Urinary bladder (tissue), 4 donors: ENCODE data around the gene TUBAL3. TPM values are rescaled to one million over a fixed set of nuclear protein-coding genes. Genes with fewer than 3 reads are reported as not detected.
"Not testable (repeated sequence)": the region's sequence is repeated elsewhere in the genome, so short reads cannot be mapped to it uniquely, and the experiment has no call there.

Source experiments
- DNase-seq: peaks from one replicate; pipeline ENCODE4 v3.0.0-alpha.2; 2015; ENCODE audit errors: extremely low spot score
- H3K27ac ChIP-seq: one replicate; pipeline ENCODE4 v1.5.1; 2013; ENCODE audit warnings: low read depth, mild to moderate bottlenecking, moderate library complexity
- H3K36me3 ChIP-seq: one replicate; pipeline ENCODE4 v1.6.1; 2013; ENCODE audit warnings: mild to moderate bottlenecking, moderate library complexity; ENCODE audit not compliant: insufficient read depth
- H3K4me1 ChIP-seq: one replicate; pipeline ENCODE4 v1.6.1; 2013; ENCODE audit warnings: mild to moderate bottlenecking, moderate library complexity; ENCODE audit not compliant: insufficient read depth
- H3K4me3 ChIP-seq: one replicate; pipeline ENCODE4 v1.5.1; 2013; ENCODE audit warnings: low read depth, low read length
- WGBS: extraction: QIAGEN DNeasy Blood & Tissue Kit; methylation state at CpG from one replicate; pipeline ENCODE4 v1.1.7; 2013; 5-methylcytosine and 5-hydroxymethylcytosine counted together
- polyA plus RNA-seq: library from polyadenylated mRNA; stranded (reverse); fragments of 200-250 nt; gene quantifications from one replicate; pipeline ENCODE4 v1.2.3, GENCODE V29; 2013
- total RNA-seq: library from RNA; depleted of rRNA; stranded (reverse); fragments of >200 nt; gene quantifications from one replicate; pipeline ENCODE4 v1.2.3, GENCODE V29; 2014
- donor health status: healthy with polysubstance abuse.
- donor health status: healthy.

The TUBAL3 gene
- total and polyA plus RNA-seq, 2 donors = 0.05 to 0.16 TPM

GRCh38 chr10:5385224-5385623 lies 19.4 kb downstream of the TUBAL3 start:
- 79% methylated on average over 2 of the region's 2 CpGs for WGBS

GRCh38 chr10:5381187-5381586 lies 23.4 kb downstream of the TUBAL3 start:
- Histone ChIP-seq H3K4me1 (no peaks in the 10 kb centered on the region), H3K4me3 (no peak overlapping the region), H3K27ac (no peak overlapping the region), H3K36me3 (no peaks in the 10 kb centered on the region)
- no peak for DNase-seq
- WGBS = 98% methylated on average over 2 of the region's 2 CpGs

More at GRCh38 chr10:5385224-5385623, 19.4 kb downstream of the TUBAL3 start:
- Histone ChIP-seq H3K4me3 (no peak overlapping the region), H3K27ac (no peak overlapping the region), H3K36me3 (no peaks in the 10 kb centered on the region), H3K4me1 (no peaks in the 10 kb centered on the region)
- DNase-seq = no peak

GRCh38 chr10:5380395-5380794 lies 24.2 kb downstream of the TUBAL3 start:
- H3K4me1 ChIP-seq, H3K27ac ChIP-seq, H3K4me3 ChIP-seq, H3K36me3 ChIP-seq, DNase-seq: not testable (repeated sequence)
- WGBS = 93% methylated on average over 12 of the region's 12 CpGs

- H3K36me3 ChIP-seq, H3K4me3 ChIP-seq, H3K27ac ChIP-seq, H3K4me1 ChIP-seq, DNase-seq: not testable (repeated sequence)
- 94% methylated on average over 5 of the region's 5 CpGs for WGBS
Measured at GRCh38 chr10:5379202-5379601, 25.4 kb downstream of the TUBAL3 start.

GRCh38 chr10:5376450-5376849 lies 28.2 kb downstream of the TUBAL3 start:
- Histone ChIP-seq H3K36me3 (no peaks in the 10 kb centered on the region), H3K4me3 (no peak overlapping the region), H3K4me1 (no peaks in the 10 kb centered on the region), H3K27ac (no peak overlapping the region)
- WGBS = 43% methylated on average over 4 of the region's 4 CpGs
- DNase-seq = no peak

GRCh38 chr10:5373891-5374611 lies 30.6 kb downstream of the TUBAL3 start:
- 84% methylated on average over 20 of the region's 22 CpGs for WGBS
- H3K4me3 ChIP-seq = no peak overlapping the region
- H3K4me1 ChIP-seq = no peaks in the 10 kb centered on the region
- no peaks in the 10 kb centered on the region for H3K36me3 ChIP-seq
- no peak for DNase-seq
- no peak overlapping the region for H3K27ac ChIP-seq

- Histone ChIP-seq H3K4me3 (no peak overlapping the region), H3K4me1 (no peaks in the 10 kb centered on the region), H3K36me3 (no peaks in the 10 kb centered on the region), H3K27ac (no peak overlapping the region)
- DNase-seq = no peak
- WGBS = 84% methylated on average over 4 of the region's 4 CpGs
Measured at GRCh38 chr10:5373307-5373706, 31.3 kb downstream of the TUBAL3 start.

GRCh38 chr10:5370493-5371352 lies 33.9 kb downstream of the TUBAL3 start:
- no peak for DNase-seq
- Histone ChIP-seq H3K27ac (no peak overlapping the region), H3K4me3 (no peak overlapping the region), H3K4me1 (no peaks in the 10 kb centered on the region), H3K36me3 (no peaks in the 10 kb centered on the region)
- WGBS = 87% methylated on average over 28 of the region's 28 CpGs

GRCh38 chr10:5369362-5370158 lies 35.1 kb downstream of the TUBAL3 start:
- H3K36me3 ChIP-seq = no peaks in the 10 kb centered on the region
- 67% methylated on average over 16 of the region's 16 CpGs for WGBS
- no peaks in the 10 kb centered on the region for H3K4me1 ChIP-seq
- H3K4me3 ChIP-seq = no peak overlapping the region
- H3K27ac ChIP-seq = no peak overlapping the region
- DNase-seq = no peak

- 17% methylated on average over 5 of the region's 5 CpGs for WGBS
- no peak overlapping the region for H3K4me3 ChIP-seq
- H3K27ac ChIP-seq = no peak overlapping the region
- H3K4me1 ChIP-seq = no peaks in the 10 kb centered on the region
- no peaks in the 10 kb centered on the region for H3K36me3 ChIP-seq
- DNase-seq = no peak
Measured at GRCh38 chr10:5365928-5366327, 38.7 kb downstream of the TUBAL3 start.

GRCh38 chr10:5364890-5365338 lies 39.7 kb downstream of the TUBAL3 start, which contains the start of gene UCN3:
TSS of gene UCN3 (plus strand) at chr10:5364966. CDS start at chr10:5373721, 8,755 bp downstream.
- DNase-seq = no peak
- 51% methylated on average over 21 of the region's 21 CpGs for WGBS
- Histone ChIP-seq H3K4me3 (no peak within 1 kb of the TSS), H3K27ac (no peak within 1 kb of the TSS), H3K36me3 (no peaks in the 10 kb centered on the region), H3K4me1 (no peaks in the 10 kb centered on the region)

GRCh38 chr10:5364374-5364773 lies 40.3 kb downstream of the TUBAL3 start:
- 77% methylated on average over 11 of the region's 11 CpGs for WGBS
- Histone ChIP-seq H3K4me3 (no peak overlapping the region), H3K27ac (no peak overlapping the region), H3K4me1 (no peaks in the 10 kb centered on the region), H3K36me3 (no peaks in the 10 kb centered on the region)
- DNase-seq = no peak

GRCh38 chr10:5362873-5363272 lies 41.8 kb downstream of the TUBAL3 start:
- Histone ChIP-seq H3K4me3 (no peak overlapping the region), H3K4me1 (no peaks in the 10 kb centered on the region)
- DNase-seq = no peak

More at GRCh38 chr10:5362873-5363272, 41.8 kb downstream of the TUBAL3 start:
- Histone ChIP-seq H3K27ac (no peak overlapping the region), H3K36me3 (no peaks in the 10 kb centered on the region)
